DOHH2 (cell line): Measurements from ENCODE around the gene FAM200C.

ENCODE experiments used
- H3F3A ChIP-seq: fragments of 200-600 bp; sonication (generic), shearing (Covaris generic); 2 replicates; pipeline ENCODE4 v1.6.0; 2016; ENCODE audit warnings: antibody characterized with exemption, mild to moderate bottlenecking; ENCODE audit not compliant: control insufficient read depth, insufficient read depth
- H3K27ac ChIP-seq: fragments of 200-600 bp; sonication (generic); 2 replicates; pipeline ENCODE4 v1.5.1; 2014; ENCODE audit warnings: low read depth, mild to moderate bottlenecking, low read length, moderate library complexity
- H3K27me3 ChIP-seq: fragments of 200-600 bp; sonication (generic); 2 replicates; pipeline ENCODE4 v1.6.1; 2014; ENCODE audit warnings: mild to moderate bottlenecking, low read length, mixed read lengths; ENCODE audit not compliant: control insufficient read depth
- H3K36me3 ChIP-seq: fragments of 200-600 bp; sonication (generic); 2 replicates; pipeline ENCODE4 v1.6.1; 2014; ENCODE audit warnings: mild to moderate bottlenecking, low read length, moderate library complexity, mixed read lengths; ENCODE audit not compliant: control insufficient read depth
- H3K4me1 ChIP-seq: fragments of 200-600 bp; sonication (generic); 2 replicates; pipeline ENCODE4 v1.6.1; 2014; ENCODE audit warnings: mild to moderate bottlenecking, low read length, mixed read lengths; ENCODE audit not compliant: control insufficient read depth
- H3K4me2 ChIP-seq: fragments of 200-600 bp; sonication (generic); 2 replicates; pipeline ENCODE4 v1.6.0; 2014; ENCODE audit warnings: mild to moderate bottlenecking, low read length, moderate library complexity
- H3K4me3 ChIP-seq: fragments of 200-600 bp; sonication (generic); 2 replicates; pipeline ENCODE4 v1.5.1; 2014; ENCODE audit warnings: mild to moderate bottlenecking, low read length, mixed read lengths
- H3K79me2 ChIP-seq: fragments of 200-600 bp; sonication (generic); 2 replicates; pipeline ENCODE4 v1.6.1; 2014; ENCODE audit warnings: mild to moderate bottlenecking, low read length, mixed read lengths; ENCODE audit not compliant: control insufficient read depth
- H3K9me2 ChIP-seq: fragments of 200-600 bp; sonication (generic); replicated peaks from 2 replicates; pipeline ENCODE4 v1.6.1; 2014; ENCODE audit warnings: mild to moderate bottlenecking, low read length, mixed read lengths; ENCODE audit not compliant: control insufficient read depth
- H3K9me3 ChIP-seq: fragments of 200-600 bp; sonication (generic); 2 replicates; pipeline ENCODE4 v1.6.1; 2014; ENCODE audit warnings: antibody characterized with exemption, low read length, mixed read lengths; ENCODE audit not compliant: control insufficient read depth, insufficient read depth
- H4K20me1 ChIP-seq: fragments of 200-600 bp; sonication (generic); 2 replicates; pipeline ENCODE4 v1.6.0; 2014; ENCODE audit warnings: low read depth, mild to moderate bottlenecking, antibody characterized with exemption, low read length, moderate library complexity; ENCODE audit not compliant: control insufficient read depth, insufficient read depth
- CTCF ChIP-seq: fragments of 200-600 bp; sonication (generic); IDR thresholded peaks from one replicate; pipeline ENCODE4 v1.5.1; 2014; ENCODE audit warnings: antibody characterized with exemption, mild to moderate bottlenecking, low read depth, low read length; ENCODE audit not compliant: poor library complexity, severe bottlenecking
- EZH2phosphoT487 ChIP-seq: fragments of 200-600 bp; sonication (generic); IDR thresholded peaks from 2 replicates; pipeline ENCODE4 v1.6.1; 2017; ENCODE audit warnings: borderline replicate concordance, mild to moderate bottlenecking, antibody characterized with exemption, low read length, moderate library complexity, mixed read lengths

The FAM200C gene

GRCh38 chr5:160397492-160397891 is 2.4 kb downstream of the FAM200C start:
- Histone ChIP-seq H3K27me3 (no peaks in the 10 kb centered on the region), H3K4me1 (peaks cover 17% of the 10 kb centered on the region), H3K9me2 (no peaks in the 10 kb centered on the region), H3K36me3 (peaks cover 28% of the 10 kb centered on the region), H3K9me3 (no peaks in the 10 kb centered on the region), H3K4me3 (no peak overlapping the region), H3K4me2 (peak overlapping the region; percentile 4; the same call in 1 of the 2 replicates), H3F3A (0 out of 2 replicates have a peak, but pooled peaks cover 11% of the 10 kb centered on the region), H3K27ac (no peak overlapping the region), H3K79me2 (peaks cover 50% of the 10 kb centered on the region), H4K20me1 (no peaks in the 10 kb centered on the region)
- no peak for TF ChIP-seq EZH2phosphoT487
- no peak for TF ChIP-seq CTCF

GRCh38 chr5:160395111-160395510 is 4.7 kb downstream of the FAM200C start:
- Histone ChIP-seq H3K4me2 (no peak overlapping the region), H3K36me3 (peaks cover 9% of the 10 kb centered on the region), H3F3A (peaks cover 6% of the 10 kb centered on the region; the same call in 1 of the 2 replicates), H3K4me3 (no peak overlapping the region), H3K9me2 (no peaks in the 10 kb centered on the region), H3K9me3 (no peaks in the 10 kb centered on the region), H3K4me1 (peaks cover 11% of the 10 kb centered on the region), H3K27me3 (no peaks in the 10 kb centered on the region), H4K20me1 (no peaks in the 10 kb centered on the region), H3K79me2 (peaks cover 47% of the 10 kb centered on the region), H3K27ac (no peak overlapping the region)
- no peak for TF ChIP-seq CTCF
- no peak for TF ChIP-seq EZH2phosphoT487

- Histone ChIP-seq H3K4me1 (no peaks in the 10 kb centered on the region), H3F3A (peaks cover 6% of the 10 kb centered on the region; the same call in 1 of the 2 replicates), H3K9me3 (peaks cover 13% of the 10 kb centered on the region; the same call in 1 of the 2 replicates), H3K4me2 (no peak overlapping the region), H3K4me3 (no peak overlapping the region), H4K20me1 (no peaks in the 10 kb centered on the region), H3K27me3 (no peaks in the 10 kb centered on the region), H3K36me3 (peaks cover 7% of the 10 kb centered on the region; the same call in 1 of the 2 replicates), H3K9me2 (no peaks in the 10 kb centered on the region), H3K27ac (no peak overlapping the region), H3K79me2 (peaks cover 12% of the 10 kb centered on the region)
- no peak for TF ChIP-seq EZH2phosphoT487
- peak; percentile 56 for TF ChIP-seq CTCF
Observed at GRCh38 chr5:160390787-160391696, 8.8 kb downstream of the FAM200C start.
